Ramos (cell line): ENCODE measurements around the gene CD14.
"Not testable (repeated sequence)": the region's sequence is repeated elsewhere in the genome, so short reads cannot be mapped to it uniquely, and the experiment has no call there.

Source experiments
- in situ Hi-C: fragments of 300-500 bp; cut with MboI; formaldehyde crosslinking; loops from one replicate; pipeline ENCODE4 v1.14.3; 2022; ENCODE audit warnings: low sequenced_read_pairs; ENCODE audit not compliant: unreplicated experiment

CD14 gene

GRCh38 chr5:140633021-140633471, at the start of gene CD14:
TSS of gene CD14 (minus strand) at chr5:140633175. CDS start at chr5:140633071, 104 bp downstream.
- in situ Hi-C loops = loop anchor here (10.0 kb wide), 1 partner anchor 268 kb away; the partner anchor contains the start of gene SLC4A9

- in situ Hi-C loops = no loop called here
These were observed 46.0 kb upstream of the CD14 start for GRCh38 chr5:140678993-140679392.

GRCh38 chr5:140677947-140678346, 45.0 kb upstream of the CD14 start:
- in situ Hi-C loops = no loop called here

GRCh38 chr5:140674629-140675028, 41.7 kb upstream of the CD14 start:
- in situ Hi-C loops = no loop called here

- in situ Hi-C loops = no loop called here
These were observed 41.2 kb upstream of the CD14 start for GRCh38 chr5:140674211-140674610.

- in situ Hi-C loops = no loop called here
These were observed 40.4 kb upstream of the CD14 start, which contains the start of gene DND1 for GRCh38 chr5:140673187-140673976. TSS of gene DND1 (minus strand) at chr5:140673576. CDS start at chr5:140673542, 34 bp downstream.

GRCh38 chr5:140672455-140673186, 39.6 kb upstream of the CD14 start:
- in situ Hi-C loops = no loop called here

GRCh38 chr5:140671472-140672125, 38.6 kb upstream of the CD14 start:
- in situ Hi-C loops = no loop called here

GRCh38 chr5:140671035-140671434, 38.1 kb upstream of the CD14 start:
- in situ Hi-C loops = not testable (repeated sequence)

GRCh38 chr5:140664359-140665119, 31.6 kb upstream of the CD14 start, which contains the start of gene WDR55:
TSS of gene WDR55 (plus strand) at chr5:140664904. CDS start at chr5:140664913, 9 bp downstream.
- in situ Hi-C loops = no loop called here

- in situ Hi-C loops = no loop called here
These were observed 31.0 kb upstream of the CD14 start for GRCh38 chr5:140664030-140664358.

GRCh38 chr5:140660371-140660770, 27.4 kb upstream of the CD14 start:
- in situ Hi-C loops = not testable (repeated sequence)

GRCh38 chr5:140658870-140659269, 25.9 kb upstream of the CD14 start:
- in situ Hi-C loops = no loop called here

- in situ Hi-C loops = no loop called here
These were observed 14.1 kb upstream of the CD14 start for GRCh38 chr5:140647042-140647419.

GRCh38 chr5:140642718-140643117, 9.7 kb upstream of the CD14 start:
- in situ Hi-C loops = no loop called here

- in situ Hi-C loops = no loop called here
These were observed 8.7 kb upstream of the CD14 start for GRCh38 chr5:140641716-140642115.

GRCh38 chr5:140639148-140639981, 6.4 kb upstream of the CD14 start, which contains the start of gene TMCO6:
TSS of gene TMCO6 (plus strand) at chr5:140639451. CDS start at chr5:140639528, 77 bp downstream.
- in situ Hi-C loops = loop anchor here (10.0 kb wide), 1 partner anchor 275 kb away; the partner anchor contains the start of gene SLC4A9

- in situ Hi-C loops = loop anchor here (10.0 kb wide), 1 partner anchor 274 kb away; the partner anchor contains the start of gene SLC4A9
These were observed 5.8 kb upstream of the CD14 start for GRCh38 chr5:140638898-140639147.
